Measurements from ENCODE around the gene ZFHX3. TPM values are rescaled to one million over a fixed set of nuclear protein-coding genes. Genes with fewer than 3 reads are reported as not detected.

The ZFHX3 gene
- total and polyA plus RNA-seq, 2 donors (not counting 1 experiment from before 2014, with no cell fraction given) = 0.54 to 6.6 TPM

DNA sequence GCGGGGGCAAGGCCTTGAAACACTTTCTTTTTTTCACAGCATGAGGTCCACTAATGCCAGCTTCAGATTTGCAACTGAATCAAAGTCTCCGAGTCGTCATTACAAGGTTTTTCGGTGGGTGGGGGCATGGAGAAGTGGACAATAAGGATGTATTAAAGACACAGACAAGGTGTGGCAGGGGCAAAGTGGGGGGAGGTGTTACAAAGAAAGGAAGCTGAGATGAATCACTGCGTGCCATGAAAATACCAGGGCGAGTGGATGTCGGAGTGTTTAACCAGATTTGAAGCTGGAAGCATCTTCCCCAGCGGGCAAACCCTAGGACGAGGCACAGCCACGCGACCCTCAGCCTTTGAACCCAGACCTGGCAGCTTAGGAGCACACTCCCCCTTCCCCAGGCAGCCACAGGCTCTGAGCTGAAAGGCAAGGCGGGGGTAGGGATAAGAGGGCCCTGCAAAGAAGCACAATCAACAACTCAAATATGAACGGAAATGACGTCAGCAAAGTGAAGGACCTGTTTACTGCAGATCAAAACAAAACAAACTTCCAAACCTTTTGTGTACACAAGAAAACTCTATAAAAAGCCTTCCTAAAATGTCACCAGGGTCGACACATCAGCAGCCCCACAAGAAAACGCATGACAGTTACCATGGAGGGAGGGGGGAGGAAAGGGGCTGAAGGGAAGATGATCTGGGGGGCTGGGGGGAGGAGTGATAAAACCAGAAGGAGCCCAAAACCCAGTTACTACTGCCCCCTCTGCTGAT lies 5.6 kb upstream of the ZFHX3 start:
- Histone ChIP-seq H3K36me3 (replicated peaks in 1 of 2; ENCODE audit: control extremely low read depth in 1 of 2, control insufficient read depth in 1 of 2, extremely low read depth in 1 of 2, insufficient read depth in 2 of 2, low read length in 1 of 2) (no peaks in the 10 kb centered on the region), H3K4me1 (ENCODE audit: control insufficient read depth in 2 of 2, insufficient read depth in 2 of 2, low read length in 2 of 2) (peaks cover 14 to 20% of the 10 kb centered on the region in 2 donors), H3K27me3 (replicated peaks in 1 of 4; ENCODE audit: control extremely low read depth in 1 of 4, control insufficient read depth in 3 of 4, insufficient read depth in 4 of 4, low read length in 3 of 4) (peaks cover 0 to 8% (median 2%) of the 10 kb centered on the region in 4 experiments), H3K9ac (ENCODE audit: low read length) (no peak overlapping the region), H2AFZ (ENCODE audit: insufficient read depth, low read depth, low read length, poor library complexity, severe bottlenecking) (no peak overlapping the region), H3K27ac (ENCODE audit: low read length in 2 of 2) (no peak overlapping the region), H3K79me2 (ENCODE audit: control insufficient read depth, insufficient read depth, low read length) (no peaks in the 10 kb centered on the region), H4K20me1 (ENCODE audit: control insufficient read depth, insufficient read depth, low read length, poor library complexity, severe bottlenecking) (no peaks in the 10 kb centered on the region), H3K4me3 (ENCODE audit: control extremely low read depth in 1 of 5, extremely low read depth in 1 of 5, insufficient read depth in 1 of 5, low read depth in 2 of 5, low read length in 4 of 5) (no peak overlapping the region), H3K9me3 (ENCODE audit: control extremely low read depth in 1 of 3, control insufficient read depth in 2 of 3, insufficient read depth in 1 of 3, low read length in 2 of 3) (no peaks in the 10 kb centered on the region), H3K4me2 (replicated peaks; ENCODE audit: low read depth, low read length, poor library complexity, severe bottlenecking) (no peak overlapping the region)
- Mint-ChIP-seq H3K4me1 (peaks cover 13% of the 10 kb centered on the region), H3K27ac (no peak overlapping the region), H3K9me3 (ENCODE audit: insufficient read depth) (no peaks in the 10 kb centered on the region), H3K27me3 (peaks cover 15% of the 10 kb centered on the region), H3K4me3 (no peak overlapping the region)
- TF ChIP-seq, protein P1, sequence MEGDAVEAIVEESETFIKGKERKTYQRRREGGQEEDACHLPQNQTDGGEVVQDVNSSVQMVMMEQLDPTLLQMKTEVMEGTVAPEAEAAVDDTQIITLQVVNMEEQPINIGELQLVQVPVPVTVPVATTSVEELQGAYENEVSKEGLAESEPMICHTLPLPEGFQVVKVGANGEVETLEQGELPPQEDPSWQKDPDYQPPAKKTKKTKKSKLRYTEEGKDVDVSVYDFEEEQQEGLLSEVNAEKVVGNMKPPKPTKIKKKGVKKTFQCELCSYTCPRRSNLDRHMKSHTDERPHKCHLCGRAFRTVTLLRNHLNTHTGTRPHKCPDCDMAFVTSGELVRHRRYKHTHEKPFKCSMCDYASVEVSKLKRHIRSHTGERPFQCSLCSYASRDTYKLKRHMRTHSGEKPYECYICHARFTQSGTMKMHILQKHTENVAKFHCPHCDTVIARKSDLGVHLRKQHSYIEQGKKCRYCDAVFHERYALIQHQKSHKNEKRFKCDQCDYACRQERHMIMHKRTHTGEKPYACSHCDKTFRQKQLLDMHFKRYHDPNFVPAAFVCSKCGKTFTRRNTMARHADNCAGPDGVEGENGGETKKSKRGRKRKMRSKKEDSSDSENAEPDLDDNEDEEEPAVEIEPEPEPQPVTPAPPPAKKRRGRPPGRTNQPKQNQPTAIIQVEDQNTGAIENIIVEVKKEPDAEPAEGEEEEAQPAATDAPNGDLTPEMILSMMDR (IDR thresholded peaks at IDR 0.05) = no peak
- TF ChIP-seq EZH2 (IDR thresholded peaks at IDR 0.05; ENCODE audit: borderline replicate concordance, insufficient read depth, low read depth, low read length, poor library complexity, severe bottlenecking) = no peak
- CTCF ChIA-PET = no interaction called here
- 96% methylated on average over 10 of the region's 16 CpGs for WGBS (ENCODE audit: insufficient coverage)
- ATAC-seq (ENCODE audit: low read depth) (no peak), DNase-seq (no peak)
- POLR2A ChIA-PET = no interaction called here
- intact Hi-C loops (cut with micrococcal nuclease) = no loop called here

DNA sequence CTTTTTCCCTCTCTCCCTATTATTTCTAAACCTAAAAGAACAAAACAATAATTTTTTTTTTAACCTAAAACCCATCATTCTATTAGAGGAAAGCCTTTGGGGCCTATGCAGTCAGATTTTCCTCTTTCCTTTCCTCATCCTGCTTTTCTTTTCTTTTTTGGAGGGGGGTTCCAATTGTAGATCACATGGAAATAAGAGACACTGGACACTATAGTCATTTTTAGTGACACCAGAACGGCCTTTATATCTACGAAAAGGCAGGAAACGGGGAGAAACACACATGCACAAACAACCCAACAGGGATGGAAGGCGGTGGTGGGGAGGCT lies 5.1 kb upstream of the ZFHX3 start:
- no peaks in the 10 kb centered on the region for H3K9me3 ChIP-seq (ENCODE audit: control extremely low read depth in 1 of 3, control insufficient read depth in 2 of 3, insufficient read depth in 1 of 3, low read length in 2 of 3)
- DNase-seq = no peak
- ATAC-seq (ENCODE audit: low read depth) = no peak
- H2AFZ ChIP-seq (ENCODE audit: insufficient read depth, low read depth, low read length, poor library complexity, severe bottlenecking) = no peak overlapping the region
- TF ChIP-seq EZH2 (IDR thresholded peaks at IDR 0.05; ENCODE audit: borderline replicate concordance, insufficient read depth, low read depth, low read length, poor library complexity, severe bottlenecking) = no peak
- TF ChIP-seq, protein P1 (IDR thresholded peaks at IDR 0.05) = no peak
- H3K4me1 ChIP-seq (ENCODE audit: control insufficient read depth in 2 of 2, insufficient read depth in 2 of 2, low read length in 2 of 2) = peaks cover 15 to 22% of the 10 kb centered on the region in 2 donors
- H3K27ac ChIP-seq (ENCODE audit: low read length in 2 of 2) = no peak overlapping the region
- CTCF ChIA-PET = no interaction called here
- no peaks in the 10 kb centered on the region for H3K9me3 Mint-ChIP-seq (ENCODE audit: insufficient read depth)
- intact Hi-C loops (cut with micrococcal nuclease) = no loop called here
- no peak overlapping the region for H3K4me2 ChIP-seq (replicated peaks; ENCODE audit: low read depth, low read length, poor library complexity, severe bottlenecking)
- H3K36me3 ChIP-seq (replicated peaks in 1 of 2; ENCODE audit: control extremely low read depth in 1 of 2, control insufficient read depth in 1 of 2, extremely low read depth in 1 of 2, insufficient read depth in 2 of 2, low read length in 1 of 2) = no peaks in the 10 kb centered on the region
- H3K79me2 ChIP-seq (ENCODE audit: control insufficient read depth, insufficient read depth, low read length) = no peaks in the 10 kb centered on the region
- peaks cover 0 to 9% (median 3%) of the 10 kb centered on the region in 4 experiments for H3K27me3 ChIP-seq (replicated peaks in 1 of 4; ENCODE audit: control extremely low read depth in 1 of 4, control insufficient read depth in 3 of 4, insufficient read depth in 4 of 4, low read length in 3 of 4)
- no peak overlapping the region for H3K27ac Mint-ChIP-seq
- peaks cover 16% of the 10 kb centered on the region for H3K27me3 Mint-ChIP-seq
- H3K4me1 Mint-ChIP-seq = peaks cover 14% of the 10 kb centered on the region
- H3K4me3 ChIP-seq (ENCODE audit: control extremely low read depth in 1 of 5, extremely low read depth in 1 of 5, insufficient read depth in 1 of 5, low read depth in 2 of 5, low read length in 4 of 5) = no peak overlapping the region
- no peaks in the 10 kb centered on the region for H4K20me1 ChIP-seq (ENCODE audit: control insufficient read depth, insufficient read depth, low read length, poor library complexity, severe bottlenecking)
- no peak overlapping the region for H3K4me3 Mint-ChIP-seq
- WGBS (ENCODE audit: insufficient coverage) = 100% methylated on average over 2 of the region's 4 CpGs
- POLR2A ChIA-PET = no interaction called here
- no peak overlapping the region for H3K9ac ChIP-seq (ENCODE audit: low read length)

Measured in B cell (primary cell).